HepG2 (cell line): ENCODE measurements around the gene WDR48.

ENCODE experiments used
- CREM ChIP-seq, 2 experiments: sonication (generic) in 1 of 2; formaldehyde crosslinking in 1 of 2; IDR thresholded peaks; 2 replicates each; pipeline versions ENCODE4 v1.4.0 to v1.6.1; 2016 to 2020; ENCODE audit warnings: antibody characterized with exemption in 1 of 2, mild to moderate bottlenecking in 1 of 2, missing genetic modification reagents in 1 of 2
- EP300 ChIP-seq, 3 experiments: sonication (generic) in 1 of 3; formaldehyde crosslinking in 1 of 3; IDR thresholded peaks; 2 replicates each; pipeline versions ENCODE4 v1.5.1 to v1.6.1; 2011 to 2020; ENCODE audit warnings: low read depth in 2 of 3, low read length in 2 of 3, borderline replicate concordance in 1 of 3, improper control_type of control experiment in 1 of 3, mild to moderate bottlenecking in 1 of 3, missing genetic modification reagents in 1 of 3, moderate library complexity in 1 of 3
- MYC ChIP-seq: sonication (generic); formaldehyde crosslinking; IDR thresholded peaks from 2 replicates; pipeline ENCODE4 v1.9.0; 2021; ENCODE audit warnings: missing genetic modification reagents, borderline replicate concordance
- RFX5 ChIP-seq: IDR thresholded peaks from 2 replicates; pipeline ENCODE4 v1.6.1; 2011; ENCODE audit warnings: low read depth, low read length, improper control_type of control experiment
- RXRA ChIP-seq: sonication (generic); formaldehyde crosslinking; IDR thresholded peaks from 2 replicates; pipeline ENCODE4 v1.5.1; 2020; ENCODE audit warnings: missing genetic modification reagents
- SIN3A ChIP-seq: IDR thresholded peaks from 2 replicates; pipeline ENCODE4 v1.6.1; 2011; ENCODE audit warnings: low read depth, mild to moderate bottlenecking, control low read depth, low read length, borderline replicate concordance
- ZSCAN21 ChIP-seq: sonication (generic); formaldehyde crosslinking; IDR thresholded peaks from 2 replicates; pipeline ENCODE4 v1.8.0; 2022; ENCODE audit warnings: mild to moderate bottlenecking, missing genetic modification reagents, moderate library complexity, borderline replicate concordance
- TF ChIP-seq, protein P1 (sequence below): sonication (generic); formaldehyde crosslinking; IDR thresholded peaks from 2 replicates; pipeline ENCODE4 v1.5.0; 2020; ENCODE audit warnings: mild to moderate bottlenecking, missing genetic modification reagents, moderate library complexity

DNA sequence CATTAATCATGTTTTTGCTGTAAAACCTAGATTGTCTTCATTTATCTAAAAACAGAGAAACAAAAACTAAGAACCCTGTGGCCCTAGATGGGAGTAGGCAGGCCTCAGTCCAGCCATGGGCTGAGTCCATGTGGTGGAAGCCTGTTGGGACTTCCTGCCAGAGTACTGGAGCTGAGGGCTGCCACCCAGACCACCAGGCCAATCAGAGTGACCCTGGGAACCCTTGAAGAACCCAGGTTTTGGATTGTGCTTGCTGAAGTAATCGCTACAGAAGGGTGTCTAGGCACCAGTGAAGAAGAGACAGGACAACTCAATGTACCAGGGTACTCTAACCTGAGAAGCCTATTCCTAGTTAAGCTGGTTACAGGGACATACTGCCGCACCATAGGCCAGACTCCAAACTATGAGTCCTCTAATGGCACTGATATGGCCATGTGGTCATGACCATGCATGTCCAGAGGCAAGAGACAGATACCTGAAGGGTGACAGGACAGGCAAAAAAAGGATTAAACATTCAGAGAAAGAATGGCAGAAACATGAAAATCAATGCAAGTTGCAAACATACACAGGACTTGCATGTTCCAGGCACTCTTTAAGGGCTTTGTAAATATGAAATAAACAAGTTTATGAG, 88.6 kb downstream of the WDR48 start:
- TF ChIP-seq RXRA (CRISPR knock-in tag), result no peak
- TF ChIP-seq, protein P1, sequence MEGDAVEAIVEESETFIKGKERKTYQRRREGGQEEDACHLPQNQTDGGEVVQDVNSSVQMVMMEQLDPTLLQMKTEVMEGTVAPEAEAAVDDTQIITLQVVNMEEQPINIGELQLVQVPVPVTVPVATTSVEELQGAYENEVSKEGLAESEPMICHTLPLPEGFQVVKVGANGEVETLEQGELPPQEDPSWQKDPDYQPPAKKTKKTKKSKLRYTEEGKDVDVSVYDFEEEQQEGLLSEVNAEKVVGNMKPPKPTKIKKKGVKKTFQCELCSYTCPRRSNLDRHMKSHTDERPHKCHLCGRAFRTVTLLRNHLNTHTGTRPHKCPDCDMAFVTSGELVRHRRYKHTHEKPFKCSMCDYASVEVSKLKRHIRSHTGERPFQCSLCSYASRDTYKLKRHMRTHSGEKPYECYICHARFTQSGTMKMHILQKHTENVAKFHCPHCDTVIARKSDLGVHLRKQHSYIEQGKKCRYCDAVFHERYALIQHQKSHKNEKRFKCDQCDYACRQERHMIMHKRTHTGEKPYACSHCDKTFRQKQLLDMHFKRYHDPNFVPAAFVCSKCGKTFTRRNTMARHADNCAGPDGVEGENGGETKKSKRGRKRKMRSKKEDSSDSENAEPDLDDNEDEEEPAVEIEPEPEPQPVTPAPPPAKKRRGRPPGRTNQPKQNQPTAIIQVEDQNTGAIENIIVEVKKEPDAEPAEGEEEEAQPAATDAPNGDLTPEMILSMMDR (CRISPR knock-in tag), result no peak
- TF ChIP-seq MYC (CRISPR knock-in tag), result no peak
- no peak for TF ChIP-seq SIN3A
- TF ChIP-seq RFX5, result no peak
- no peak for TF ChIP-seq EP300 (IDR thresholded peaks at IDR 0.05; ENCODE audit: low read depth in 2 of 2, low read length in 2 of 2)
- TF ChIP-seq EP300 (CRISPR knock-in tag; IDR thresholded peaks at IDR 0.05; ENCODE audit: borderline replicate concordance), result no peak
- TF ChIP-seq CREM (IDR thresholded peaks at IDR 0.05), result no peak
- TF ChIP-seq CREM (CRISPR knock-in tag; IDR thresholded peaks at IDR 0.05), result no peak
- TF ChIP-seq ZSCAN21 (CRISPR knock-in tag), result no peak
